ENCODE data around the gene SMDT1. TPM values are rescaled to one million over a fixed set of nuclear protein-coding genes. Genes with fewer than 3 reads are reported as not detected.

Gene SMDT1
- total RNA-seq: 65.1 and 69.7 TPM in 2 replicates

- peaks cover 30% of the 10 kb centered on the region for H3K4me1 Mint-ChIP-seq (ENCODE audit: low read depth)
- no peaks in the 10 kb centered on the region for H3K9me3 Mint-ChIP-seq
- intact Hi-C loops (cut with micrococcal nuclease): loop anchor here (1.0 to 10.0 kb wide), 3 partner anchors 9 to 245 kb away; partner anchors contain the start of genes NAGA, NDUFA6 and SREBF2
- DNase-seq (ENCODE audit: low spot score): peak; percentile 97
- no peaks in the 10 kb centered on the region for H3K27me3 Mint-ChIP-seq (ENCODE audit: low read depth)
- H3K4me3 Mint-ChIP-seq (ENCODE audit: low read depth): peak within 1 kb of the TSS; percentile 97
- peaks cover 33% of the 10 kb centered on the region for H3K36me3 Mint-ChIP-seq (ENCODE audit: low read depth)
- H3K27ac Mint-ChIP-seq: peak within 1 kb of the TSS; percentile 93
Measured at GRCh38 chr22:42079319-42080251, at the start of gene SMDT1. TSS of gene SMDT1 (plus strand) at chr22:42079700. CDS start at chr22:42079769, 69 bp downstream.

DNA sequence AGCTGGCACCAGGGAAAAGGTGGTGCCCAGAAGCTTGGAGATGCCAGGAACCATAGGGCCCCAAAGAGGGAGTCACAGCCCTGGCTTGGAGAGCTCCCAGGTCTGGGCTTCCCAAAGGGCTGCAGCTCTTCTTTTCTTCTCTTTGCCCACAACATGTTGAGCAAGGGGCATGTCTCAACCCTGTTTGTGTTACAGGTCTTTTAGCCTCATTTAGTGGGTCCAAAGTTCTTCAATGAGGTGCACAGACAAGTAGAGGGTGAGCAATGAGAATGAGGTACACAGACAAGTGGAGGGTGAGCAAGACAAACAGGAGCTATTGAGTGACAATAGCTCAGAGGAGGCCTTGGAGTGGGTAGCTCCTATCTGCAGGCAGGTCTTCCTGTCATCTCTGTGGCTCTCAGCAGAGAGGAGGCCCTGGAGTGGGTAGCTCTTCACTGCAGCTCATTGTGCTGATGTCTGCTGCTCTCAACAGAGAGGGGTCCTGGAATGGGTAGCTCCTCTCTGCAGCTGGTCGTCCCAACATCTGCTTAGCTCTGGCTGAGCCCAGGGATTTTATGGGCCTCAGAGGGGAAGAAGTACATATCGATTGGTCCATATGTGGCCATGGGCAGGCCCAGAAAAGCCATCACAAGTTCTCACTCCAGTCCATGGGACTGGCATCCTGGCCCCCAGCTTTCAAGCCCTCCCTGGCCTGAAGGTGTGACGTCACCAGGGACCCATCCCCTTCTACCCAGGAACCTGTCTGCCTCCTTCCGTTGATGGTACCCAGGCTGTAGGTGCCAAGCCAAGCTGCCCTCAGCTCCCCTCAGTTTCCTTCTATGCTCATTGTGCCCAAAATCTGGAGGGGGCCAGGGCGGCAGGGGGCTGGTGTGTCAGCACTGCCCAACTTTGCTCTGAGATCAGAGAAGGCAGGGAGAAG, 46.0 kb upstream of the SMDT1 start:
- no peak overlapping the region for H3K4me3 Mint-ChIP-seq (ENCODE audit: low read depth)

DNA sequence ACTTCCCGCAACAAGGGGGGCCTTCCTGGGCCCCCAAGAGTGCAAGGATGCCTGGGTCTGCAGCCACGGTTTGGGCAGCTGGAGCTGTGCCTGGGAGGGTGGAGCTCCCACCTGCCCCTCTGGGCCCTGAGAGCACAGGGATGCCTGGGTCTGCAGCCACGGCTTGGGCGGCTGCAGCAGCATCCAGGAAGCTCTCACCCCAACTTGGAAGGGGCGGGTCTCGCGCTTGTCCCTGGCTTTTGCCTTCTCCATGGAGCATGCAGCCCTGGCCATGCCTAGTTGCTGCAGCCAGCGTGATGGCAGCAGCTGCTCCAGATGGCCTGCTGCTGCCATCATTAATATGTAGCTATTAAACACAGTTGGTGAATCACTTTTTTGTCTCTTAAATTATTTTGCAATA, 44.2 kb upstream of the SMDT1 start:
- no peak for DNase-seq (ENCODE audit: low spot score)
- Mint-ChIP-seq H3K36me3 (ENCODE audit: low read depth) (peaks cover 22% of the 10 kb centered on the region), H3K27me3 (ENCODE audit: low read depth) (no peaks in the 10 kb centered on the region), H3K27ac (no peak overlapping the region), H3K4me1 (ENCODE audit: low read depth) (peaks cover 23% of the 10 kb centered on the region), H3K4me3 (ENCODE audit: low read depth) (no peak overlapping the region), H3K9me3 (peaks cover 25% of the 10 kb centered on the region)
- intact Hi-C loops (cut with micrococcal nuclease): no loop called here

More for the DNA sequence above, 46.0 kb upstream of the SMDT1 start:
- peaks cover 26% of the 10 kb centered on the region for H3K36me3 Mint-ChIP-seq (ENCODE audit: low read depth)
- H3K27me3 Mint-ChIP-seq (ENCODE audit: low read depth): no peaks in the 10 kb centered on the region
- DNase-seq (ENCODE audit: low spot score): no peak
- intact Hi-C loops (cut with micrococcal nuclease): no loop called here
- peaks cover 28% of the 10 kb centered on the region for H3K4me1 Mint-ChIP-seq (ENCODE audit: low read depth)
- peaks cover 19% of the 10 kb centered on the region for H3K9me3 Mint-ChIP-seq
- no peak overlapping the region for H3K27ac Mint-ChIP-seq

- Mint-ChIP-seq H3K4me3 (ENCODE audit: low read depth) (no peak overlapping the region), H3K36me3 (ENCODE audit: low read depth) (peaks cover 27% of the 10 kb centered on the region), H3K27ac (no peak overlapping the region), H3K4me1 (ENCODE audit: low read depth) (peaks cover 4% of the 10 kb centered on the region), H3K9me3 (peaks cover 42% of the 10 kb centered on the region), H3K27me3 (ENCODE audit: low read depth) (no peaks in the 10 kb centered on the region)
- DNase-seq (ENCODE audit: low spot score): no peak
- intact Hi-C loops (cut with micrococcal nuclease): no loop called here
Measured at GRCh38 chr22:42039271-42039670, 40.2 kb upstream of the SMDT1 start.

DNA sequence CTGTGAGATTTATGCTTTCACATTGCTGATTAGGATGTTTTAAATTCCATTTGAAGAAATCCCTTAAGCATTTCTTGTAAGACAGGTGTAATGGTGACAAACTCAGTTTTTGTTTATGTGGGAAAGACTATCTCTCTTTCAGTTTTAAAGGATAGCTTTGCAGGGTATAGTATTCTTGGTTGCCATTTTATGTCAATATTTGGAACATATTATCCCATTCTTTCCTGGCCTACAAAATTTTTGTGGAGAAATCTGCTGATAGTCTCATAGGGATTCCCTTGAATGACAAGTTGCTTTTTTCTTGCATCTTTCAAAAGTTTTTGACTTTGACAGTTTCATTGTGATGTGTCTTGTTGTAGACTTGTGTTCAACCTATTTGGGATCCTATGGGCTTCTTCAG, 37.7 kb upstream of the SMDT1 start:
- peaks cover 36% of the 10 kb centered on the region for H3K9me3 Mint-ChIP-seq
- DNase-seq (ENCODE audit: low spot score): no peak

DNA sequence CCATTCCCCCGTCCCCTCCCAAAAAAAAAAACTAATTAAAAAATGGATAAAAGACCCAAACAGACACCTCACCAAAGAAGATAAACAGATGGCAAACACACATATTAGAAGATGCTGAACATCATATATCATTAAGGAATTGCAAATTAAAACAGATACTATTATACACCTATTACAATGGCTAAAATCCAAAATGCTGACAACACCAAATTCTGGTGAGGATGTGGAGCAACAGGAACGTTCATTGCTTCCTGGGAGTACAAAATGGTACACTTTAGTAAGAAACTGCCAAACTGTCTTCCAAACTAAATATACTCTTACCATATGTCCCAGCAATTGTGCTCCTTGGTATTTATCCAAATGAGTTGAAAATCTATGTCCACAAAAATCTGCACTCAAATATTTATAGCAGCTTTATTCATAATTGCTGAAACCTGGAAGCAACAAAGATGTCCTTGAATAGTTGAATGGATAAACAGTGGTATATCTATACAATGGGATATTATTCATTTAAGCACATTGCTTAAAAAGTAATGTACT, 28.8 kb upstream of the SMDT1 start:
- intact Hi-C loops (cut with micrococcal nuclease): no loop called here
- H3K4me3 Mint-ChIP-seq (ENCODE audit: low read depth): no peak overlapping the region
- DNase-seq (ENCODE audit: low spot score): no peak
- H3K27me3 Mint-ChIP-seq (ENCODE audit: low read depth): no peaks in the 10 kb centered on the region
- no peak overlapping the region for H3K27ac Mint-ChIP-seq
- peaks cover 2% of the 10 kb centered on the region for H3K36me3 Mint-ChIP-seq (ENCODE audit: low read depth)
- H3K4me1 Mint-ChIP-seq (ENCODE audit: low read depth): no peaks in the 10 kb centered on the region
- peaks cover 3% of the 10 kb centered on the region for H3K9me3 Mint-ChIP-seq

More for the DNA sequence above, 37.7 kb upstream of the SMDT1 start:
- H3K27ac Mint-ChIP-seq: no peak overlapping the region
- intact Hi-C loops (cut with micrococcal nuclease): no loop called here
- H3K4me3 Mint-ChIP-seq (ENCODE audit: low read depth): no peak overlapping the region
- no peaks in the 10 kb centered on the region for H3K27me3 Mint-ChIP-seq (ENCODE audit: low read depth)
- H3K36me3 Mint-ChIP-seq (ENCODE audit: low read depth): peaks cover 27% of the 10 kb centered on the region
- no peaks in the 10 kb centered on the region for H3K4me1 Mint-ChIP-seq (ENCODE audit: low read depth)

DNA sequence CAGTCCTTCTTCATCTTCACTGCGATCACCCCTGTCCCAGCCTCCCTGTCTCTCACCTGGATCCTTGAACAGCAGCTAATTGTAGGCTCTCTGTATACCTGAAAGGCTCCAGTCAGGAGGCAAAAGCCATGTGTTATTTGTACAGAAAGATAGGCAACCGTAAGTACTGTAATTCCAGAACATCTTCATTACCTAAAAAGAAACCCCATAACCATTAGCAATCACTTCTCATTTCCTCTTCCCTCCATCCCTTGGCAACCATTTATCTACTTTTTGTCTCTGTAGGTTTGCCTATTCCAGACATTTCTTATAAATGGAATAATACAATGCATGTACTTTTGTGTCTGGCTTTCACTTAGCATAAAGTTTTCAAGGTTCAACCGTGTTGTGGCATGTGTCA, 26.7 kb upstream of the SMDT1 start:
- no peak overlapping the region for H3K4me3 Mint-ChIP-seq (ENCODE audit: low read depth)
- H3K9me3 Mint-ChIP-seq: peaks cover 22% of the 10 kb centered on the region
- H3K4me1 Mint-ChIP-seq (ENCODE audit: low read depth): no peaks in the 10 kb centered on the region
- H3K27ac Mint-ChIP-seq: no peak overlapping the region
- DNase-seq (ENCODE audit: low spot score): no peak
- H3K36me3 Mint-ChIP-seq (ENCODE audit: low read depth): peaks cover 18% of the 10 kb centered on the region
- H3K27me3 Mint-ChIP-seq (ENCODE audit: low read depth): no peaks in the 10 kb centered on the region
- intact Hi-C loops (cut with micrococcal nuclease): no loop called here

GRCh38 chr22:42056757-42057511, 22.6 kb upstream of the SMDT1 start:
- no peak for DNase-seq (ENCODE audit: low spot score)
- intact Hi-C loops (cut with micrococcal nuclease): no loop called here
- Mint-ChIP-seq H3K27me3 (ENCODE audit: low read depth) (no peaks in the 10 kb centered on the region), H3K36me3 (ENCODE audit: low read depth) (peaks cover 57% of the 10 kb centered on the region), H3K4me3 (ENCODE audit: low read depth) (no peak overlapping the region), H3K9me3 (peaks cover 37% of the 10 kb centered on the region), H3K4me1 (ENCODE audit: low read depth) (peaks cover 7% of the 10 kb centered on the region), H3K27ac (no peak overlapping the region)

DNA sequence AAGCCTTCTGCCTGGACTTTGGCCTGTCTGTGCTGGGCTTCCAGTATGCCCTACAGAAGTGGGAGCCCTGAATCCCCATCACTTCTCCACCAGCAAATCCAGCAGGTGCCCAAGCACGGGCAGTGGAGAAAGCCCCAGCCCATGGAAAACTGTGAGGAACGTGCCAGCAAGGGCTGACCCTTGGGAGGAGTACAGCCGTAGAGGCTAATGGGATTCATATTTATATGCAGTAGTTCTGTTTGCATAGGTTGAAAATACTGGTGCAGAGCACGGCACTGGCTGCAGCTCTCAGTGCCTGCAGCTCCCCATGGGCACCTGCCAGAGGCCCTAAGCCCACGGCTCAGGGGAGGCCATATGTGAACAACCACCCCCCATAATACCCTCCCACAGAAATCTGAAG, 19.0 kb upstream of the SMDT1 start:
- Mint-ChIP-seq H3K9me3 (peaks cover 36% of the 10 kb centered on the region), H3K4me3 (ENCODE audit: low read depth) (no peak overlapping the region), H3K27me3 (ENCODE audit: low read depth) (no peaks in the 10 kb centered on the region), H3K4me1 (ENCODE audit: low read depth) (peaks cover 7% of the 10 kb centered on the region), H3K36me3 (ENCODE audit: low read depth) (peaks cover 82% of the 10 kb centered on the region), H3K27ac (no peak overlapping the region)
- DNase-seq (ENCODE audit: low spot score): no peak
- intact Hi-C loops (cut with micrococcal nuclease): no loop called here

GRCh38 chr22:42061041-42061440, 18.5 kb upstream of the SMDT1 start:
- H3K4me3 Mint-ChIP-seq (ENCODE audit: low read depth): no peak overlapping the region
- DNase-seq (ENCODE audit: low spot score): no peak
- peaks cover 81% of the 10 kb centered on the region for H3K36me3 Mint-ChIP-seq (ENCODE audit: low read depth)
- H3K27me3 Mint-ChIP-seq (ENCODE audit: low read depth): no peaks in the 10 kb centered on the region
- no peak overlapping the region for H3K27ac Mint-ChIP-seq
- peaks cover 7% of the 10 kb centered on the region for H3K4me1 Mint-ChIP-seq (ENCODE audit: low read depth)
- H3K9me3 Mint-ChIP-seq: peaks cover 31% of the 10 kb centered on the region
- intact Hi-C loops (cut with micrococcal nuclease): no loop called here

DNA sequence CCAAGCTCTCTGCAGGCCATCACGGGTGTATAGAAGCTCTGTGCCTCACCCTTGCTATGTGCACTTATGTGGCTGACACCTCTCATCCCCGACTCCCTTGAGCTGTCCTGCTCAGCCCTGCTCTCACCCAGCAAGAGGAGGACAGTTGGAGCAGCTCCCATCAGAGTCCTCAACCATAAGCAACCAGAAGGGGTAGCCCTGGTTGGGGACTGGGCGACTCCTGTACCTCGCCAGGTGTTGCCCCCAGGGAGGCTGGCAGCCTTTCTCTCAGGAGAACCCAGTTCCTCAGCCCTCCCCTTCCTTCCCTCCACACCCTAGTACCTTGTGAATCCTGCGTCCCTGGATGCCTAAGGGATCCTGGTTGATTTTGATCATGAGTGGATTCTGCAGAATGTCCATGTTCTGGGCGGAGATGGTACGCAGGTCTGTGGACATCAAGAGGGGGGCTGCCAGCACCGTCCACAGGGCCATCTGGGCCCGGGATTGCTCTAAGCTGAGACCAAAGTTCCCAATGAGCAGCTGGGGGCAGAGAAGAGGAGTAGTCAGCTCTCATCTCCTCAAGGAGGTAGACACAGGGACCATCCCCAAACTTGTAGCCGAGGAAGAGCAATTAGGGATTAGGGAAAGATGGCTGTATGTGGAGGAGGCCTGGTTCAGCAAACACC, 16.9 kb upstream of the SMDT1 start:
- peak; percentile 5 for DNase-seq (ENCODE audit: low spot score)
- Mint-ChIP-seq H3K9me3 (peaks cover 15% of the 10 kb centered on the region), H3K36me3 (ENCODE audit: low read depth) (peaks cover 79% of the 10 kb centered on the region)

More for the DNA sequence above, 16.9 kb upstream of the SMDT1 start:
- intact Hi-C loops (cut with micrococcal nuclease): no loop called here
- Mint-ChIP-seq H3K27ac (no peak overlapping the region), H3K4me3 (ENCODE audit: low read depth) (no peak overlapping the region), H3K27me3 (ENCODE audit: low read depth) (no peaks in the 10 kb centered on the region), H3K4me1 (ENCODE audit: low read depth) (peaks cover 7% of the 10 kb centered on the region)
